Stromal cell of bone marrow (primary cell): Measurements from ENCODE around the gene ZNF445.
"Not testable (repeated sequence)": the region's sequence is repeated elsewhere in the genome, so short reads cannot be mapped to it uniquely, and the experiment has no call there.

ENCODE experiments used
- DNase-seq: peaks from one replicate; pipeline ENCODE4 v3.0.0-alpha.2; 2012; ENCODE audit warnings: low read depth

Gene ZNF445

DNA sequence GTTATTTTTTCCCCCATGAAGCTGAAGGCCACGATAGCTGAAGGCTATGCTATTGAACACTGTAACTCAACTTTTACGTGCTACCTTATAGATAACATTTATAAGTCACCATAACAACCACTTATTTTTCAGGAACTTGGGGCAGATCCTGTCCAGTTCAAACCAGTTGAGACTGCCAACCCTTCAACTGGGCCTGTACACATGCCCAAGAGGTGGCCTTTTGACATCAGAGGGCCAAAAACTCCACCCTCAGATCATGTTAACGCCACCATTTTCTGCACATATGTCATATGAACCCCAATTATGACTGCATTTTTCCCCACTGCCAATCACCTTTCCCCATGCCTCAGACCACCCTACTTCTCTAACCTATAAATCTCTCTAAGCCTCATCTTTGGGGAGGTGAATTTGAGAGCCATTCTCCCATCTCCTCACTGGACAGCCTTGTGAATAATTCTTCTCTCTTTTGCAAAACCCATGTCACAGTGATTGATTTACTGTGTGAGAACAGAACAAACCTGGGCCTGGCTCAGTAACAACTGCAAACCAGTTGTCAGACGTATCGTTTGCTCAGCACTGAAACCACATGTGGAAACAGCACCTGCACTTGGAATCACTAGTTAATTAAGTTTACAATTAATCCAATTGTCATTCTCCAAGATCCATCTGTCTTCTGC lies 42.5 kb downstream of the ZNF445 start:
- no peak for DNase-seq

- DNase-seq, result no peak
These were observed 47.0 kb downstream of the ZNF445 start for GRCh38 chr3:44430466-44430865.

DNA sequence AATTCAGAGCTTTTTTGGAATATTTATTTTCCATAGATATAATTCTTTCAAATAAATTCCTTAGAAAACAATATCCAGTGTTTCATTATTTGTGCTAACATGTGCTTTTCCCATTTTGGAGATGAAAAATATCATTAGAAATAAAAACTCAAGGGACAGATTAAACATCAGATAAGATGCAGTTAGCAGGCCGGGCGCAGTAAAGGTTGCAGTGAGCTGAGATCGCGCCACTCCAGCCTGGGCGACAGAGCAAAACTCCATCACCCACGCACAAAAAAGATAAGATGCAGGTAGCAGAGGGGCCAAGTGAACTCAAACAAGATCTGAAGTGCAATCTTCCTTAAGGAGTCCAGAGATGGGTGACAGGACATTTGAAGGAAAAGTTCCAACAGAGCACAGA lies 48.0 kb downstream of the ZNF445 start:
- DNase-seq, result no peak

GRCh38 chr3:44428910-44429309 lies 48.6 kb downstream of the ZNF445 start:
- no peak for DNase-seq

DNA sequence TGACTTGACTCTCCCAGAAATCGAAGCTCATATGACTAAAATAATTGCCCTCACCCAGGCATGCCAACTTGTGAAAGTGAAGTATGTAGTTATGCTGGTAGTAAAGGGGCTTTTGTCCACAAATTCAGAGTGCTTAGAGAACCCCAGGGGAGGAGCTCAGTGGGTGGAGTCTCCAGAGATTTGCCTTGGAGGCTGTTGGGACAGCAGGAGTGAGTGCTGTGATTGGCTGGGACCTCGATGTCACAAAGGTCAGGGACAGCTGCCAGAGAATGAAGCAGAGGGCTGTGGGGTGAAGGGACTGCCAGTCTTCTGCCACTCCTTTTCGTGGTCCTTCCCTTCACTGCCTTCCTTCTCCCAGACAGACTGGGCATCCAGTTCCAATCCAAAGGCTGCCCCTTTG lies 49.8 kb downstream of the ZNF445 start:
- DNase-seq, result no peak

DNA sequence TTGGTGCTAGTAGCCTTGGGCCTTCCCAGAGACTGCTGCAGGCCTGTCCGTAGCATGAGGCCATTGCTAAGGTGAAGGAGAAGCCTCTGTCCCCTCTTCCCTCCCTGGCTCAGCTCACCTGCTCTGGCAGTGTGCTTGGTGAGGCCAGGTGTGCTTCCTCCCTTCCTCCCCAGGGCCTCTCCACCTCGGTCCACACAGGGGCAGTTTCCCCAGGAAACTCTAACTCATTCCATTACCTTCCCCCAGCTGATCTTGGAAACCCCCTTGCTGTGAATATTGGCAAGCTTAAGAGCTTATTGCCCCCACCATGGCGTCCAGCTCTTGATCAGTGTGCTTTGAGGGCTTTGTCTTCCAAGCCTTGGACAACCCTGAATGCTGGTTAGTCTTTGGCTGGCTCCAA lies 52.7 kb downstream of the ZNF445 start:
- DNase-seq, result no peak

DNA sequence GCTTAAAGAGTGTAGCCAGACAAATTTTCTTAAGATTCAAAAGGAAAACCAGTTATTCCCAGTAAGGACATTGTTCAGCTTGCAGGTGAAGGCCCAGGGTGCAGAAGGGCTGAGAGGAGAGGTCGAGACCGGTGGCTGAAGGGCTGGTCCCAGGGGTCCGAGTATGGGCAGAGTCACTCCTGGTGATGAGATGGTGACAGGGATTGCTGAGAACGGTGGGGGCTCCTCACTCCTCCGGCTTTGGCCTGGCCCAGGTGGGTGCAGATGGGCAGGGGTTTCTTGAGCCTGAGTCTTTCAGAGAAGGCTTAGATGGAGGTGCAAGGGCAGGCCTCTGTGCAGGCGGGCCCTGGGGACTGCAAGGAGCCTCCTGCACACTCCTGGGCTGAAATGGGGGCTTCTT lies 56.2 kb downstream of the ZNF445 start:
- DNase-seq, result no peak

DNA sequence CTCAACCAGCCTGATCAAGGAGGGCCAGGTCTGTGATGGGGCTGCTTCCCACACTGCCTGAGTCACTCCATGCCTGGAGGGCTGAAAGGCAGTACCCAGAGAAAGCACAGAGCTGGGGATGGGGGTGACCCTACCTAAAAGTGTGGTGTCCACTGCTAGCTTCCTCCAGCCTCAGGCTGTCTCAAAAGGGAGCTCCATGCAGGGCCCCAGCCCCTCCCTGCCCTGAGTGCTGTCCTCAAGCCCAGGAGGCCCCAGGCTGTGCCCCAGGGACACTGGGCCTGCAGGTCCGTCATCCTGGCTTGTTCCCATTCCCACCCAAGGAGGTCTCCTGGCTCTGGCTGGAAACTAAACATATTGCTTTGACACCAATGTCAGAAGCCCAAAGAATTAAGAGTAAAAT lies 56.8 kb downstream of the ZNF445 start:
- DNase-seq, result no peak

DNA sequence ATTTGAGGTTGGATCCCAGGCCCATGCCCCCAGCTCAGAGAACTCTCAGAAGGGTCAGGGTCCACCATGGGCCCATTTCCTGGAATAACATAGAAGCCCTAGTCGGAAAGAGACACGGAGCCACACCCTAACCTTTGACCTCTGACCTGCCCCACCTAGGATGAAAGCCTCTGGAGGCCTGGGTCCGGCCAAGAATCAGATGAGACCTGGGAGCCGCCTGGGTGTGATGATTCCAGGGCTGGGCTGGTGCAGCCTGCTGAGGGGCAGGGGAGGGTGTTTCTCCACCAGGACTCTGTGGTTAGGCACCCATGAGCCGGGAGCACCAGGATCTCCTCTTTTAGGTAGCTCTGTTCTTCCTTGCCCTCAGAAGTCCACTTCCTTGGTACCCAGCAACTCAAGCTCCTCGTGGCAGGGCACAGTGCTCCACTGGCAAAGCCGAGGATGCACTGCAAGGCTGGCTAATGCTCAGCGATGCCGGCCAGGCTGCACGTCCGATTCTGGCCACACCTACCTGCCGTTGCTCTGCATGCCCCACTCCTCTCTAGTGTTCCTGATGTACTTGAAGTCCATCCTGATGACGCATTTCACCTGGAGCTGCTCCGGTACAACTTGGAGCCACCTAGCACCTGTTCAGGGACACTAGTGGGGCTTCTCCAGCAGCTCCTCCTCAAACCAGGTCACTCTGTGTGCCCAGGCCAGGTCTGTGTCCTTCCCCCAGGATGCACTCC lies 57.4 kb downstream of the ZNF445 start:
- DNase-seq, result no peak

DNA sequence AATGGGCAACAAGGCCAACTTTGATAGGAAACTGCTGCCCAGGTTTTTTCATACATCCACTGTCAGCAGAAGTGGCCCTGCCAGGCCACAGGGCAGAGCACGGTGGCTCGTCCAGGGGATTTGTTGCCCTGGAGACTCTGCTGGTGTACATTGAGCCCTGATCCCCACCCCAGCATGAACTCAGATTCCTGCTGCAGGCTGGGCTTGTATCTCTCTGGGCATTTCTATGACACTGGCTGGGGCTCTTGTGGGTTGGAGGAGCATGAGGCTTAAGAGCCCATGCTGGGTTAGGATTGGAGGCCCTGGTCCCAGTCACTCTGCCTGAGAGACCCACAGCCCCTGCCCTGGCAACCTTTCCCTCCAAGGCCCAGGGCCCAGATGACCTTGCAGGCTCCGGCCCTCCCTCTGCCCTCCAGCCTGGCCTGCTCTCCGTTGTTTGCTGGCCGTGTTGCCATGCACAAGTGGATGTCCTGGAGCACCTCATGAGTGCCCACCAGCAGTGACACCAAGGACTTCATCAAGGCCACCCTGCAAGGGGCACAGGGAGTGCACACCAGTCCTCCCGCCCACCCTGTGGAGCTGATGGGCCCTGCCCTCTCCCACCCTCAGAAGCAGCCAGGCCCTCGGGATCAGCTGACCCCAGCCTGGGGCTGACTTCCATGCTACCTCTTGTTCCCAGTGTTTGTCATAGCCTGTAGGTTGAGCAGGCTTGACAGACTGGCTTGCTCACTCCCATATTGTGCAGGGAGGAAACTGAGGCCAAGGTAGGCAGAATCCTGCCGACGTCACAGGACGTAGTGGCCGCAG lies 58.2 kb downstream of the ZNF445 start:
- DNase-seq, result no peak

DNA sequence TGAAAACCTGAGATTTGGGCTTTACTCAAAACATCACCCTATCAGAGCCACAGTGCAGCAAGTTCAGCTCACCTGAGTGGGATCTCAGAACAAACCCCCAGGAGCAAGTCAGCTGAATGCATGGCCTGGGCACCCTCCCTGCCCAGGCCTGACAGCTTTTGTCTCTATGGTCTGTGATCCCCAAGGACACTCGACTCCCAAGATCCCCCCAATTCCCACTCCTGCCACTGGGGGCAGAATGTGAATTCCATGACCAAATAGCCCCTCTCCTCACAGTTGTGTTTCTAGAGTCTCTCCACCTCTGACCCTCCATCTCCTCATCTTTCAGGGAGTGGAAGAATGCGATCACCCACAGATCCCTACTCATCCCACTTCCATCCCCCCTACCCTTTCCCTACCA lies 58.9 kb downstream of the ZNF445 start:
- DNase-seq, result no peak

GRCh38 chr3:44418118-44418517 lies 59.4 kb downstream of the ZNF445 start:
- not testable (repeated sequence) for DNase-seq

GRCh38 chr3:44416031-44417030 lies 61.1 kb downstream of the ZNF445 start:
- no peak for DNase-seq

DNA sequence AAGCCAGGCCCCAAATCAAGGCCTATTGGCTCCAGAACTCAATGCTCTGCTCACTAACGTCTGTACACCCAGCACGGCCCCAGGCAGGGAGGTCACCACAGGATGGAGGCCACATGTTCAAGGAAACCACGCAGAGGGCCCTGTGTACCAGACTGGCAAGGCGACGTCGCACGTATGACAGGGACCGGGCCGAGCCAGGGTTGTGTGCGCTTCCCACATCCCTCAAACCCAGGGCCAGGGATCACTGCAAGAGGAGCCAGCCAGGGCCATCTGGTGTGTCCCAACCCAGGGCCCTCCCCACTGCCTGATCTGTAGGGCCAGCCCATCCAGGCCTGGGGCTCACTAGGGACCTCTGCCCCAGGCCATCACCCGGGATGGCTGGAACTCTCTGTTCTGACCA lies 62.0 kb downstream of the ZNF445 start:
- no peak for DNase-seq

GRCh38 chr3:44414517-44415090 lies 62.9 kb downstream of the ZNF445 start:
- no peak for DNase-seq

GRCh38 chr3:44412365-44412764 lies 65.1 kb downstream of the ZNF445 start:
- DNase-seq, result no peak

- DNase-seq, result no peak
These were observed 66.3 kb downstream of the ZNF445 start for GRCh38 chr3:44411031-44411645.

GRCh38 chr3:44409640-44410410 lies 67.6 kb downstream of the ZNF445 start:
- DNase-seq, result no peak

- no peak for DNase-seq
These were observed 74.9 kb downstream of the ZNF445 start for GRCh38 chr3:44402548-44402947.

- DNase-seq, result no peak
These were observed 76.7 kb downstream of the ZNF445 start for GRCh38 chr3:44400771-44401170.
